NB4 (cell line): ENCODE measurements around the gene SSH2.
"Not testable (repeated sequence)": the region's sequence is repeated elsewhere in the genome, so short reads cannot be mapped to it uniquely, and the experiment has no call there.

ENCODE experiments used
- DNase-seq: peaks from one replicate; pipeline ENCODE4 v3.0.0; 2010; ENCODE audit warnings: low read depth
- H3K4me3 ChIP-seq: one replicate; pipeline ENCODE4 v1.5.1; 2011; ENCODE audit warnings: mild to moderate bottlenecking, low read depth, low read length, moderate library complexity
- MYC ChIP-seq: IDR thresholded peaks from 2 replicates; pipeline ENCODE4 v1.6.1; 2011; ENCODE audit warnings: low read depth, low read length
- POLR2A ChIP-seq: IDR thresholded peaks from 2 replicates; pipeline ENCODE4 v1.6.1; 2011; ENCODE audit warnings: mild to moderate bottlenecking; ENCODE audit not compliant: insufficient read length; ENCODE audit errors: extremely low read depth
- TF ChIP-seq, protein P1 (sequence below): IDR thresholded peaks from one replicate; pipeline ENCODE4 v1.5.1; 2012; ENCODE audit warnings: low read depth, low read length
- TF ChIP-seq, protein P2 (sequence below): IDR thresholded peaks from 2 replicates; pipeline ENCODE4 v1.6.1; 2011; ENCODE audit warnings: low read depth, low read length

Gene SSH2

DNA sequence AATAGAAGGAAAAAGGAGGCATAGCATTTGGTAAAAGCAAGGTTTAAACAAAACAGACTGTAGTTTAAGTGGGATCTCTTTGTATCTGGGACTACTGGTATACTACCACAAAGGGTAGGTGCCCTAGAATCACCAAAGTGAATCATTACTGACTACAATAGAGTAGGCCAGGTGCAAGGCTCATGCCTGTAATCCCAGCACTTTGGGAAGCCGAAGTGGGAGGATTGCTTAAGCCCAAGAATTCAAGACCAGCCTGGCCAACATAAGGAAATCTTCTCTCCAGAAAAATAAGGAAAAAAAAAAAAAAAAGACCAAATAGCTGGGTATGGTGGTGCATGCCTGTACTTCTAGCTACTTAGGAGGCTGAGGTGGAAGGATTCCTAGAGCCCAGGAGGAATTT is 246.5 kb downstream of the SSH2 start:
- TF ChIP-seq, protein P1, sequence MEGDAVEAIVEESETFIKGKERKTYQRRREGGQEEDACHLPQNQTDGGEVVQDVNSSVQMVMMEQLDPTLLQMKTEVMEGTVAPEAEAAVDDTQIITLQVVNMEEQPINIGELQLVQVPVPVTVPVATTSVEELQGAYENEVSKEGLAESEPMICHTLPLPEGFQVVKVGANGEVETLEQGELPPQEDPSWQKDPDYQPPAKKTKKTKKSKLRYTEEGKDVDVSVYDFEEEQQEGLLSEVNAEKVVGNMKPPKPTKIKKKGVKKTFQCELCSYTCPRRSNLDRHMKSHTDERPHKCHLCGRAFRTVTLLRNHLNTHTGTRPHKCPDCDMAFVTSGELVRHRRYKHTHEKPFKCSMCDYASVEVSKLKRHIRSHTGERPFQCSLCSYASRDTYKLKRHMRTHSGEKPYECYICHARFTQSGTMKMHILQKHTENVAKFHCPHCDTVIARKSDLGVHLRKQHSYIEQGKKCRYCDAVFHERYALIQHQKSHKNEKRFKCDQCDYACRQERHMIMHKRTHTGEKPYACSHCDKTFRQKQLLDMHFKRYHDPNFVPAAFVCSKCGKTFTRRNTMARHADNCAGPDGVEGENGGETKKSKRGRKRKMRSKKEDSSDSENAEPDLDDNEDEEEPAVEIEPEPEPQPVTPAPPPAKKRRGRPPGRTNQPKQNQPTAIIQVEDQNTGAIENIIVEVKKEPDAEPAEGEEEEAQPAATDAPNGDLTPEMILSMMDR, result no peak
- TF ChIP-seq, protein P2, sequence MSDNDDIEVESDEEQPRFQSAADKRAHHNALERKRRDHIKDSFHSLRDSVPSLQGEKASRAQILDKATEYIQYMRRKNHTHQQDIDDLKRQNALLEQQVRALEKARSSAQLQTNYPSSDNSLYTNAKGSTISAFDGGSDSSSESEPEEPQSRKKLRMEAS, result no peak
- TF ChIP-seq POLR2A (no peak), MYC (no peak)
- DNase-seq, result no peak

DNA sequence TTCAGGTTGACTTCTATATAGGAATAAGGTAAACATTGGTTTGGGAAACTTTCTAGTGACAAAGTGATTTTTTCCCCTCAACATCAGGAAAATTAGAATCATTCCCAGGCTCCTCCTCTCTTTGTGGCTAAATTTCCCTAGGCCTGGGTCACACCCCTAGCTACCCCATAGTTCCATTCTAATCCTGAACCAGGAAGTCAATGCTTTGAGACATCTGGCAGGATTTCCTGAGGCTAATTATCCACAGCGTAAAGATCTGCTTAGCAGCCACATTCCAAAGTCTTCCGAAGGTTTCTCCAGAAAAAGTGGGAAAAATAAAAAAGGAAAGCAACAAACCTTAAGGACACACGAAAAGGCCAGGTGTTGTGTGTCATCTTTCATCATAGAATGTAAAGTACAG is 247.0 kb downstream of the SSH2 start:
- DNase-seq, result no peak
- TF ChIP-seq, protein P2, result no peak
- TF ChIP-seq MYC (no peak), POLR2A (no peak)
- TF ChIP-seq, protein P1, result no peak
- H3K4me3 ChIP-seq, result no peak overlapping the region

More for the DNA sequence above, 246.5 kb downstream of the SSH2 start:
- H3K4me3 ChIP-seq, result no peak overlapping the region

DNA sequence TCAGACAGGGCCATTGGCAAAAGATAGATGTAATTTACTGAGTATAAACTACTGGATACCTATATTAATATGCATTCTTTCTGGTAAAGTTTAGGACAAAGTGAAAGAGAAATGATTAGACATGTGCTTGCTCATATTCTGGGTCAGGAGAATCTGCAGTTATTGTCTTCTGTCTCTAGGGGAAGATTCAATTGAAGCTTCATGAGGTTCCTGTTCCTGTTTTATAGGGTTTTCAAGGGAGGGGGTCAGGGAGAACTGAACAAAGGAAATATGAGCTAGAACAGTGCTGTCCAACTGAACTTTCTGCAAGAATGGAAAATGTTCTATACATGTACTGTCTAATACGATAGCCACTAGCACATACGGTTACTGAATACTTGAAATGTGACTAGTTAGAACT is 248.0 kb downstream of the SSH2 start:
- peak; percentile 91 for DNase-seq
- TF ChIP-seq, protein P2, result peak; percentile 81
- TF ChIP-seq, protein P1, result peak; percentile 13
- TF ChIP-seq MYC (peak; percentile 93), POLR2A (no peak)

DNA sequence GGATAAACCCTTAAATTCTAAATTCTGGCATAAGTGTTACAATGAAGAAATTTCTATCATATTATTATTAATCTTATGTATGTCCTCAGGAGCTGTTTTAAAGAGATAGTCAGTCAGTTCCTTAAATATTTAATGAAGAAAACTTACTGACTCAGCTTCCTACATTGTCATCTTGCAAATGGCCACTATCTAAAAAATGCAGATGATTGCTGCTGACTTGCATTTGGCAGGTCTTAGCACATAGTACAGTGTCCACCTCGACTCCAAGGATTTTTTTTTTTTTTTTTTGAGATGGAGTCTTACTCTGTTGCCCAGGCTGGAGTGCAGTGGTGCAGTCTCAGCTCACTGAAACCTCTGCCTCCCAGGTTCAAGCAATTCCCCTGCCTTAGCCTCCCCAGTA is 252.2 kb downstream of the SSH2 start:
- TF ChIP-seq POLR2A (no peak), MYC (no peak)
- TF ChIP-seq, protein P2, result no peak
- TF ChIP-seq, protein P1, result no peak
- DNase-seq, result no peak
- no peak overlapping the region for H3K4me3 ChIP-seq

More for the DNA sequence above, 248.0 kb downstream of the SSH2 start:
- peak overlapping the region; percentile 12 for H3K4me3 ChIP-seq

DNA sequence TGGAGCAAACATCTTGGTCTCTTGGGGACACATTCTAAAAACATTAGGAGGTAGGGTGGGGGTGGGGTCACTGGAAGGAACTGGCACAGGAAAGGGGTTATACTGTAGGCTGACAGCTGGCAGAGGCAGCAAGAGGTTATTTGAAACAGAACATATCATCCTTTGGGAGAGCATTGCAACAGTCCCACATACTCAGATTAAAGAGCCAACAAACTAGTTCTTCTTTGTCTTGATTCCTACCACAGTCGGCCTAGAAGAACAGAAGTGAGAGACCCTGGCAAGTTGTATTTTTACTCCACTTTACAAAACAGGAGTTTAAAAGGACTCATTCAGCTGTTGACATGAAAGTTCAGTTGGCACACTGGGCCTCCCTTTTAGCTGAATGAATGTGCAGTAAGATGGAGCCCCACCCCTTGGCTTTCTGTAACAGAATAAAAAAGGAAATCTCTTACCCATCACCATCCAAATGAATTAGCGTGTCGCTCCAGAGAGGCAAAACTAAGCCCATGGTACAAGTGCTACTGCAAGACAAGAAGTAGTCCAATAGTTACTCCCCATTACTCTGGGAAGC is 252.7 kb downstream of the SSH2 start:
- DNase-seq, result peak; percentile 18
- TF ChIP-seq POLR2A, result no peak
- TF ChIP-seq MYC, result no peak
- TF ChIP-seq, protein P2, result no peak
- TF ChIP-seq, protein P1, result no peak
- no peak overlapping the region for H3K4me3 ChIP-seq

DNA sequence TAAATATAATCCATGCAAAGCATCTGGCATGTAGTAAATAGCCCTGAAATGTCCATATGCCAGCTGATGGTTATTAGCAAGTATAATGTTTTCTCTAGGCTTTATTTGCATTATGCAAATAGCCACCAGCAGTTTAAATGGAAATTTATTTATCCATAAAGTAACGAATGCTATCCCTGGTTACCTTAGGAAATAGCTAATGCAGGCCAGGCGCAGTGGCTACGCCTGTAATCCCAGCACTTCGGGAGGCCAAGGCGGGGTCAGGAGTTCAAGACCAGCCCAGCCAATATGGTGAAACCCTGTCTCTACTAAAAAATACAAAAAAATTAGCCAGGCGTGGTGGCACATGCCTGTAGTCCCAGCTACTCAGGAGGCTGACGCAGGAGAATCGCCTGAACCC is 254.1 kb downstream of the SSH2 start:
- DNase-seq, H3K4me3 ChIP-seq: not testable (repeated sequence)
